H9 (cell line): ENCODE data around the gene POR. TPM values are rescaled to one million over a fixed set of nuclear protein-coding genes. Genes with fewer than 3 reads are reported as not detected.

ENCODE experiments used
- DNase-seq: peaks from one replicate; pipeline ENCODE4 v3.0.0-alpha.2; 2017
- H2AFZ ChIP-seq: one replicate; pipeline ENCODE4 v1.6.1; 2013; ENCODE audit warnings: mild to moderate bottlenecking, low read length, control low read depth, moderate library complexity
- H2AK5ac ChIP-seq: 2 replicates; pipeline ENCODE4 v1.6.1; 2013; ENCODE audit warnings: low read length, control low read depth, mixed read lengths; ENCODE audit not compliant: insufficient read length
- H2BK120ac ChIP-seq: one replicate; pipeline ENCODE4 v1.6.1; 2013; ENCODE audit warnings: low read depth, mild to moderate bottlenecking, low read length, control low read depth, inconsistent platforms; ENCODE audit not compliant: poor library complexity, severe bottlenecking
- H2BK12ac ChIP-seq: 2 replicates; pipeline ENCODE4 v1.6.1; 2013; ENCODE audit warnings: low read length, control low read depth, mixed read lengths, low read depth; ENCODE audit not compliant: insufficient read length
- H2BK15ac ChIP-seq: 2 replicates; pipeline ENCODE4 v1.6.1; 2013; ENCODE audit warnings: low read depth, low read length, control low read depth
- H2BK20ac ChIP-seq: one replicate; pipeline ENCODE4 v1.6.1; 2013; ENCODE audit warnings: low read depth, mild to moderate bottlenecking, low read length, control low read depth, inconsistent platforms; ENCODE audit not compliant: poor library complexity, severe bottlenecking
- H2BK5ac ChIP-seq: 2 replicates; pipeline ENCODE4 v1.6.1; 2013; ENCODE audit warnings: low read length, control low read depth, mixed read lengths; ENCODE audit not compliant: insufficient read length
- H3K14ac ChIP-seq: 2 replicates; pipeline ENCODE4 v1.6.1; 2013; ENCODE audit warnings: low read length, control low read depth; ENCODE audit not compliant: insufficient read depth
- H3K18ac ChIP-seq: 2 replicates; pipeline ENCODE4 v1.6.1; 2013; ENCODE audit warnings: low read depth, mild to moderate bottlenecking, mixed read lengths, low read length, control low read depth; ENCODE audit not compliant: insufficient read length
- H3K23ac ChIP-seq: 2 replicates; pipeline ENCODE4 v1.6.1; 2013; ENCODE audit warnings: low read length, control low read depth, mixed read lengths, low read depth; ENCODE audit not compliant: insufficient read length
- H3K23me2 ChIP-seq: 2 replicates; pipeline ENCODE4 v1.6.1; 2013; ENCODE audit warnings: low read depth, mild to moderate bottlenecking, mixed read lengths, low read length, control low read depth; ENCODE audit not compliant: insufficient read length, poor library complexity, severe bottlenecking
- H3K27ac ChIP-seq: 2 replicates; pipeline ENCODE4 v1.5.1; 2013; ENCODE audit warnings: low read length, control low read depth, mixed read lengths, low read depth; ENCODE audit not compliant: insufficient read length
- H3K27me3 ChIP-seq: 2 replicates; pipeline ENCODE4 v1.6.1; 2013; ENCODE audit warnings: low read length, control low read depth, inconsistent platforms; ENCODE audit not compliant: insufficient read depth
- H3K4ac ChIP-seq: 2 replicates; pipeline ENCODE4 v1.6.1; 2013; ENCODE audit warnings: low read depth, mild to moderate bottlenecking, control low read depth, inconsistent platforms, low read length, moderate library complexity
- H3K4me1 ChIP-seq: 2 replicates; pipeline ENCODE4 v1.6.1; 2013; ENCODE audit warnings: low read length, control low read depth, inconsistent platforms; ENCODE audit not compliant: insufficient read depth
- H3K4me2 ChIP-seq: 2 replicates; pipeline ENCODE4 v1.6.1; 2013; ENCODE audit warnings: low read length, control low read depth, mixed read lengths; ENCODE audit not compliant: insufficient read length, insufficient read depth
- H3K56ac ChIP-seq: 2 replicates; pipeline ENCODE4 v1.6.1; 2013; ENCODE audit warnings: low read depth, mild to moderate bottlenecking, mixed read lengths, low read length, control low read depth; ENCODE audit not compliant: insufficient read length
- H3K79me1 ChIP-seq: 2 replicates; pipeline ENCODE4 v1.6.1; 2013; ENCODE audit warnings: low read depth, mild to moderate bottlenecking, moderate library complexity, low read length, control low read depth, inconsistent platforms; ENCODE audit not compliant: insufficient read depth, poor library complexity, severe bottlenecking
- H3K79me2 ChIP-seq: 2 replicates; pipeline ENCODE4 v1.6.1; 2013; ENCODE audit warnings: low read length, control low read depth, inconsistent platforms; ENCODE audit not compliant: insufficient read depth
- H3K9ac ChIP-seq: 2 replicates; pipeline ENCODE4 v1.6.1; 2013; ENCODE audit warnings: low read length, control low read depth, mixed read lengths; ENCODE audit not compliant: insufficient read length; ENCODE audit errors: extremely low read depth
- H3K9me3 ChIP-seq: one replicate; pipeline ENCODE4 v1.6.1; 2013; ENCODE audit warnings: low read depth, low read length, inconsistent platforms; ENCODE audit not compliant: control insufficient read depth
- H3T11ph ChIP-seq: one replicate; pipeline ENCODE4 v1.6.1; 2013; ENCODE audit warnings: mild to moderate bottlenecking, low read length, control low read depth, inconsistent platforms
- H4K20me1 ChIP-seq: one replicate; pipeline ENCODE4 v1.6.1; 2013; ENCODE audit not compliant: control insufficient read depth, insufficient read length, insufficient read depth
- H4K5ac ChIP-seq: 2 replicates; pipeline ENCODE4 v1.6.1; 2013; ENCODE audit warnings: low read depth, mild to moderate bottlenecking, mixed read lengths, low read length, control low read depth; ENCODE audit not compliant: insufficient read length
- H4K8ac ChIP-seq: replicated peaks from 2 replicates; pipeline ENCODE4 v1.6.1; 2013; ENCODE audit warnings: low read length, control low read depth, mixed read lengths, low read depth; ENCODE audit not compliant: insufficient read length
- H4K91ac ChIP-seq: 2 replicates; pipeline ENCODE4 v1.6.1; 2013; ENCODE audit warnings: low read depth, mild to moderate bottlenecking, moderate library complexity, mixed read lengths, low read length, control low read depth; ENCODE audit not compliant: insufficient read length
- H3K27ac Mint-ChIP-seq, 3 experiments: 2 replicates in 2 of 3; 3 replicates in 1 of 3; pipeline ENCODE4 v1.8.0; 2020 to 2021; ENCODE audit warnings: mixed read lengths in 3 of 3, mild to moderate bottlenecking in 1 of 3, moderate library complexity in 1 of 3
- H3K27me3 Mint-ChIP-seq: 2 replicates; pipeline ENCODE4 v1.8.0; 2021; ENCODE audit warnings: low read depth, mild to moderate bottlenecking, moderate library complexity, mixed read lengths
- H3K36me3 Mint-ChIP-seq, 3 experiments: 2 replicates in 2 of 3; 3 replicates in 1 of 3; pipeline ENCODE4 v1.8.0; 2020 to 2021; ENCODE audit warnings: low read depth in 3 of 3, mixed read lengths in 3 of 3; ENCODE audit not compliant: insufficient read depth in 1 of 3
- H3K4me1 Mint-ChIP-seq, 2 experiments: 2 replicates each; pipeline ENCODE4 v1.8.0; 2020; ENCODE audit warnings: mixed read lengths in 2 of 2
- H3K4me3 Mint-ChIP-seq, 2 experiments: 2 replicates in 1 of 2; 3 replicates in 1 of 2; pipeline ENCODE4 v1.8.0; 2020 to 2021; ENCODE audit warnings: mild to moderate bottlenecking in 2 of 2, mixed read lengths in 2 of 2, moderate library complexity in 1 of 2
- H3K9me3 Mint-ChIP-seq, 2 experiments: 2 replicates in 1 of 2; 3 replicates in 1 of 2; pipeline ENCODE4 v1.8.0; 2020; ENCODE audit warnings: mild to moderate bottlenecking in 2 of 2, mixed read lengths in 2 of 2, moderate library complexity in 1 of 2
- WGBS: extraction: QIAGEN DNeasy Blood & Tissue Kit; methylation state at CpG from one replicate; pipeline ENCODE4 v1.1.7; 2013; ENCODE audit warnings: missing lambda C conversion rate, low lambda C conversion rate, mixed read lengths; ENCODE audit not compliant: insufficient read length; ENCODE audit errors: extremely low coverage; 5-methylcytosine and 5-hydroxymethylcytosine counted together
- total RNA-seq: library from RNA; stranded (reverse); gene quantifications from 2 replicates; pipeline ENCODE4 v1.2.1, GENCODE V29; 2021
- TF ChIP-seq, protein P1 (sequence below): fragments of 200-600 bp; sonication (generic); conservative IDR thresholded peaks from 3 replicates; pipeline ENCODE4 v1.8.0; 2021; ENCODE audit warnings: antibody characterized with exemption, mild to moderate bottlenecking

POR gene
- total RNA-seq, 1 experiment from 2014 or later: 128 TPM

DNA sequence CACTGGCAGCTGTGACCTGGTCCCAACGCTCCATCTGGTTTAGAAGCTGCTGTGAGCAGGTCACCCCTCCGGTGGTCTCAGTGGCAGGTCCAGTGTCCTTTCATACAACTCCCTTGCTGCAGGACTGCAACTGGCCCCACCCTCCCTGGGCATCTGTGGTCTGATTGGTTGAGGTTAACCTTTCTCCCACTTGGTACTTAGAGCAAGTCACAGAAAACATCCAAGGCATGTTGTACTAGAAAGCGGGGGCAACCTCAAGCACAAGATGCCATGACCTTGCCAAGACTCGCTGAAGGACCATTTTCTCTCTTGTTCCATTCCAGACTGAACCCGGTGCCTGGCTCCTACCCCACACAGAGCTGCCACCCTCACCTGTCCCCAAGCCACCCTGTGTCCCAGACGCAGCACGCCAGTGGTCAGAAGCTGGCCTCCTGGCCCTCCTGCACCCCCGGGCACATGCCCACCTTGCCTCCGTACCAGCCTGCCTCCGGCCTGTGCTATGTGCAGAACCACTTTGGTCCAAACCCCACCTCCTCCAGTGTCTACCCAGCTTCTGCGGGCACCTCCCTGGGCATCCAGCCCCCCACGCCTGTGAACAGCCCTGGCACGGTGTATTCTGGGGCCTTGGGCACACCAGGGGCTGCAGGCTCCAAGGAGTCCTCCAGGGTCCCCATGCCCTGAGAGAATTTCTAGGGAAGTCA lies 27.1 kb upstream of the POR start:
- no peaks in the 10 kb centered on the region for H3K27me3 ChIP-seq
- H3K27me3 Mint-ChIP-seq: no peaks in the 10 kb centered on the region
- H3K27ac ChIP-seq: no peak overlapping the region
- H3K23ac ChIP-seq: no peak overlapping the region
- no peak overlapping the region for H4K91ac ChIP-seq
- H3K4me3 Mint-ChIP-seq: no peak overlapping the region
- no peak overlapping the region for H3K9ac ChIP-seq
- TF ChIP-seq, protein P1, sequence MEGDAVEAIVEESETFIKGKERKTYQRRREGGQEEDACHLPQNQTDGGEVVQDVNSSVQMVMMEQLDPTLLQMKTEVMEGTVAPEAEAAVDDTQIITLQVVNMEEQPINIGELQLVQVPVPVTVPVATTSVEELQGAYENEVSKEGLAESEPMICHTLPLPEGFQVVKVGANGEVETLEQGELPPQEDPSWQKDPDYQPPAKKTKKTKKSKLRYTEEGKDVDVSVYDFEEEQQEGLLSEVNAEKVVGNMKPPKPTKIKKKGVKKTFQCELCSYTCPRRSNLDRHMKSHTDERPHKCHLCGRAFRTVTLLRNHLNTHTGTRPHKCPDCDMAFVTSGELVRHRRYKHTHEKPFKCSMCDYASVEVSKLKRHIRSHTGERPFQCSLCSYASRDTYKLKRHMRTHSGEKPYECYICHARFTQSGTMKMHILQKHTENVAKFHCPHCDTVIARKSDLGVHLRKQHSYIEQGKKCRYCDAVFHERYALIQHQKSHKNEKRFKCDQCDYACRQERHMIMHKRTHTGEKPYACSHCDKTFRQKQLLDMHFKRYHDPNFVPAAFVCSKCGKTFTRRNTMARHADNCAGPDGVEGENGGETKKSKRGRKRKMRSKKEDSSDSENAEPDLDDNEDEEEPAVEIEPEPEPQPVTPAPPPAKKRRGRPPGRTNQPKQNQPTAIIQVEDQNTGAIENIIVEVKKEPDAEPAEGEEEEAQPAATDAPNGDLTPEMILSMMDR: no peak
- H3K27ac Mint-ChIP-seq: no peak overlapping the region
- H2BK12ac ChIP-seq: no peak overlapping the region
- H3K56ac ChIP-seq: no peak overlapping the region
- H3K9me3 Mint-ChIP-seq: no peaks in the 10 kb centered on the region
- H2AK5ac ChIP-seq: no peak overlapping the region
- H3K23me2 ChIP-seq: no peaks in the 10 kb centered on the region
- H4K8ac ChIP-seq: no peak overlapping the region
- no peak overlapping the region for H2AFZ ChIP-seq
- peaks cover 40 to 59% (median 55%) of the 10 kb centered on the region in 3 experiments for H3K36me3 Mint-ChIP-seq
- no peak overlapping the region for H3T11ph ChIP-seq
- no peak overlapping the region for H2BK15ac ChIP-seq
- H3K14ac ChIP-seq: no peak overlapping the region
- no peaks in the 10 kb centered on the region for H3K9me3 ChIP-seq
- no peak overlapping the region for H3K18ac ChIP-seq
- H2BK20ac ChIP-seq: no peak overlapping the region
- no peaks in the 10 kb centered on the region for H3K79me2 ChIP-seq
- no CpG with 5 or more reads among the region's 13 CpGs for WGBS
- no peaks in the 10 kb centered on the region for H4K20me1 ChIP-seq
- no peaks in the 10 kb centered on the region for H3K4me1 ChIP-seq
- H2BK5ac ChIP-seq: no peak overlapping the region
- H4K5ac ChIP-seq: no peak overlapping the region
- H3K79me1 ChIP-seq: no peaks in the 10 kb centered on the region
- H2BK120ac ChIP-seq: no peak overlapping the region
- no peak overlapping the region for H3K4me2 ChIP-seq
- H3K4ac ChIP-seq: no peak overlapping the region
- DNase-seq: no peak
- peaks cover 2 to 3% of the 10 kb centered on the region in 2 experiments; a peak in 2 of 4 replicates for H3K4me1 Mint-ChIP-seq
